Central memory CD8-positive, alpha-beta T cell (primary cell): Measurements from ENCODE around the gene HMX3.

Source experiments
- ATAC-seq: fragments of 150-1000 bp; cut with Tn5 transposase; replicated peaks from 2 replicates; pipeline ENCODE4 v1.10.0; 2022; ENCODE audit warnings: mild to moderate bottlenecking, moderate FRiP score, moderate number of reproducible peaks; ENCODE audit not compliant: poor library complexity, severe bottlenecking; ENCODE audit errors: extremely low read depth
- DNase-seq, 2 donors: peaks; one replicate each; pipeline ENCODE4 v3.0.0; 2021; ENCODE audit warnings: low spot score in 2 of 2
- H3K27ac Mint-ChIP-seq: one replicate; pipeline ENCODE4 v1.8.0; 2022; ENCODE audit warnings: low read depth, mild to moderate bottlenecking, moderate library complexity, mixed read lengths
- H3K27me3 Mint-ChIP-seq: one replicate; pipeline ENCODE4 v1.8.0; 2022; ENCODE audit warnings: mixed read lengths
- H3K36me3 Mint-ChIP-seq: one replicate; pipeline ENCODE4 v1.8.0; 2022; ENCODE audit warnings: mild to moderate bottlenecking, moderate library complexity, mixed read lengths; ENCODE audit not compliant: insufficient read depth
- H3K4me1 Mint-ChIP-seq: one replicate; pipeline ENCODE4 v1.8.0; 2022; ENCODE audit warnings: mixed read lengths
- H3K4me3 Mint-ChIP-seq: one replicate; pipeline ENCODE4 v1.8.0; 2022; ENCODE audit warnings: mild to moderate bottlenecking, moderate library complexity, mixed read lengths
- H3K9me3 Mint-ChIP-seq: one replicate; pipeline ENCODE4 v1.8.0; 2022; ENCODE audit warnings: mixed read lengths

The HMX3 gene

DNA sequence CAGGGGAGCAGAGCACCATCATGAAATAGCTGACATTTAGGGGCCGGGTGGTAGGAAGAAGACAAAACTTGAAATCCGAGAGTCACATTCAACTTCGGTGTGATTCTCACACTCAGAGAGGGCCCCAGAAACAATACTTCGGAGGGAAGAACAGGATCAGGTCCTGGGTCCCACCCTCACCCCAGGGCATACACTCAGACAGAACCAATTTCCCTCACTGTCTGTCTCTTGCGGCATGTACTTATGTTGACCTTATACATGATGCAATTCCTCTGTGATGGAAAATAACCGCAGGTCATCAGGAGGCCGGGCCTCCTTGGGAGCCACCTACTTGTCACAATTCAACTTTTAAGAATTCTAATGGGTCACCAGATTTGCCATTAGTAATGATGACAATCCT is 26.3 kb upstream of the HMX3 start:
- Mint-ChIP-seq H3K27ac (no peak overlapping the region), H3K36me3 (no peaks in the 10 kb centered on the region), H3K4me3 (no peak overlapping the region), H3K27me3 (peaks cover 54% of the 10 kb centered on the region), H3K4me1 (no peaks in the 10 kb centered on the region), H3K9me3 (no peaks in the 10 kb centered on the region)
- ATAC-seq, result no peak
- no peak for DNase-seq

DNA sequence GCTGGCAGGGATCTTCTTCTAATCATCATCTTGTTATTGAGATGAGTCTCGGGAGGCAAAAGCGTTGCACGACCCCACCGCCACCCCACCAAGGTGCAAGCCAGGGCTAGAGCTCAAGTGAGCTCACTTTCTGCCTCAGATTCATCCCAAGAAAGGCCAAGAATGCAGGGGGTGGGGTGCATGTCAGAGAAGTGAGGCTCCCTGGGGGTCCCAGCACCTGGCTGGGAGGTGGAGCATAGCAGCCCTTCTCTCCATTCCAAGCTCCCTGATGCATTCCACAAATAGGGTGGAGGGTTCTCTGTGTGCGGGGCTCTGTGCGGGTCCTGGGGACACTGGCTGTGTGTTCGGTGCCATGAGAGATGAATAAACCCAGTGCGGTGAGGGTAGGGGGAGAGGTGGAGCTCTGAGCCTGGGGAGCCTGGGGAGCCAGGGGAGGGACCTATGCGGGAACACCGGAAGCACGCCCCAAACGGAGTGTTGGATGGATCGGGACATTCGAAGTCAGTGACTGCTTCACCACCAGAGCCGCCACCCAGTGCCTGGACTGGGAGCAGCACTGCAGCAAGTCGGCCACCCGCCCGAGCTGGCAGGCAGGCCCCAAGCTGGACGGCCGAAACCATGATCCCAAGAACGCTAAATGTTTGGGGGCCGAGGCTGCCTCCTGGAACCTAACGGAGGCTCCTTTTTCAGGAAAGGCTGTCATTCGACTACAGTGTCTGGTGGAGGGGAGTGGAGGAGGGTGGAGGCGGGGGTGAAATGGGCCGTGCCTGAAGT is 17.9 kb upstream of the HMX3 start:
- Mint-ChIP-seq H3K36me3 (no peaks in the 10 kb centered on the region), H3K27me3 (peaks cover 65% of the 10 kb centered on the region), H3K27ac (no peak overlapping the region), H3K4me3 (no peak overlapping the region), H3K4me1 (no peaks in the 10 kb centered on the region), H3K9me3 (no peaks in the 10 kb centered on the region)
- DNase-seq (no peak), ATAC-seq (no peak)

DNA sequence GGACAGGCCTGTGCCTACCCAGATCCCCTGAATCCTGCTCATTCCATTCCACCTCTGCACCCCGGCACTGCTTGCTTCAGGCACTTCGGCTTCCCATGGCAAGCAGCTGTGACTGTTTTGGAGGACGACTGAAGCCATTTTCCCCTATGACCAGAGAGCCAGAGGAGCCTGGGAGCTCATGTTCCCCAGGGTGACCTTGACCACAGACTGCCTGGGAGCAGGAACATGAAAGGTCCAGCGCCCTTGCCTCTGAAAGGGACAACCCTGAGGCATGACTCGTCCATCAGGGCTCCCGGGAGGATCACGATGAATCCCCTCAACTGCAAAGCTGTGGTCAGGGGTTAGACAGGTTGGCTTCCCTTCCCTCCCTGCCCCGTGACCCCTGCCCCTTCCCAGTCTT is 16.7 kb upstream of the HMX3 start:
- Mint-ChIP-seq H3K4me3 (no peak overlapping the region), H3K4me1 (no peaks in the 10 kb centered on the region), H3K36me3 (no peaks in the 10 kb centered on the region), H3K27ac (no peak overlapping the region), H3K9me3 (no peaks in the 10 kb centered on the region), H3K27me3 (peaks cover 58% of the 10 kb centered on the region)
- DNase-seq (no peak), ATAC-seq (no peak)

DNA sequence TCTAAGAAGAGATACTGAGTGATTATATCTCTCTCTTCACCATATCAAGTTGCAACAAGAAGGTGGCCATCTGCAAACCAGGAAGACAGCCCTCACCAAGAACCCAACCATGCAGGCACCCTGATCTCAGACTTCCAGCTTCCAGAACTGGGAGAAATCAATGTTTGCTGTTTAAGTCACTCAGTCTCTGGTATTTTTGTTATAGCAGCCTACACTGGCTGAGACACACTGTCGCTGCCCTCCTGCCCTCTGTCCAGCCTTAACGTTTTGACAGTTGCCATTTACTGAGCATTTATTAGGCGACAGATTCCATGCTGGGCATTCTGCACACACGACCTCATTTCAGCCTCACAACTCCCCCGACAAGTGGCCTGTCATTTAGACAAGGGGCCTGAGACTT is 9.5 kb upstream of the HMX3 start:
- Mint-ChIP-seq H3K27me3 (peaks cover 70% of the 10 kb centered on the region), H3K4me3 (no peak overlapping the region), H3K4me1 (no peaks in the 10 kb centered on the region)

DNA sequence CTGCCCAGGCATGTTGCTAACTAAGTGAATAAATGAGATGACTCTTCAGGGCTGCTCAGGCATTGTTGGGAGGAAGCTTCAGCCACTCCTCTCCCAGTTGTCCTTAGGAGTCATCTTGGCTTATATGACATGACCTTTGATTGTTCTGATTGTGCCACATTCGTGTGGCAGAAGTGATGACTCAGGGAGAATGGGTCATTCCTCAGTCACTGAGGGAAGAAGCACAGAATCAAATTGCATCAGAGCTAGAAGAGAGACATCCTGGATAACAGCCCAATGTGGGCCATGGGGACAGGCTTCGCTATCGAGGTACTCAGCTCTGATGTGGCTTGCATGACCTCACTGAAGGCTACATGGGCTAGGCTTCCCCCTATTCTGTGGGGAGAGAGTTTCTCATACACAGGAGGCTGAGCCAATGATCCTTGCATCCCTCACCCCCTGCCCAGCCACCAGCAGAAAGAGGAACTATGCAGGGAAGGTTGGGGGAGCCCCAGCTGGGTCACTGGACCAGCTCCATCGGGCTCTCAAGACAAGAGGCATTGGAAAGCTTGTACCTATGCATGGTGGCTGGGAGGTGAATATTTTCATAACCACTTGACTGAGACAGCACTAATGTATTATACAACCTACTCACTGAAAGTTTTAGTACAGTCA is 6.0 kb upstream of the HMX3 start:
- H3K36me3 Mint-ChIP-seq, result peaks cover 5% of the 10 kb centered on the region
- H3K4me3 Mint-ChIP-seq, result no peak overlapping the region
- DNase-seq (no peak), ATAC-seq (no peak)
- H3K9me3 Mint-ChIP-seq, result no peaks in the 10 kb centered on the region
- peaks cover 18% of the 10 kb centered on the region for H3K4me1 Mint-ChIP-seq
- H3K27ac Mint-ChIP-seq, result no peak overlapping the region
- peaks cover 96% of the 10 kb centered on the region for H3K27me3 Mint-ChIP-seq

More for the DNA sequence above, 9.5 kb upstream of the HMX3 start:
- Mint-ChIP-seq H3K36me3 (no peaks in the 10 kb centered on the region), H3K9me3 (no peaks in the 10 kb centered on the region), H3K27ac (no peak overlapping the region)
- no peak for ATAC-seq
- no peak for DNase-seq

DNA sequence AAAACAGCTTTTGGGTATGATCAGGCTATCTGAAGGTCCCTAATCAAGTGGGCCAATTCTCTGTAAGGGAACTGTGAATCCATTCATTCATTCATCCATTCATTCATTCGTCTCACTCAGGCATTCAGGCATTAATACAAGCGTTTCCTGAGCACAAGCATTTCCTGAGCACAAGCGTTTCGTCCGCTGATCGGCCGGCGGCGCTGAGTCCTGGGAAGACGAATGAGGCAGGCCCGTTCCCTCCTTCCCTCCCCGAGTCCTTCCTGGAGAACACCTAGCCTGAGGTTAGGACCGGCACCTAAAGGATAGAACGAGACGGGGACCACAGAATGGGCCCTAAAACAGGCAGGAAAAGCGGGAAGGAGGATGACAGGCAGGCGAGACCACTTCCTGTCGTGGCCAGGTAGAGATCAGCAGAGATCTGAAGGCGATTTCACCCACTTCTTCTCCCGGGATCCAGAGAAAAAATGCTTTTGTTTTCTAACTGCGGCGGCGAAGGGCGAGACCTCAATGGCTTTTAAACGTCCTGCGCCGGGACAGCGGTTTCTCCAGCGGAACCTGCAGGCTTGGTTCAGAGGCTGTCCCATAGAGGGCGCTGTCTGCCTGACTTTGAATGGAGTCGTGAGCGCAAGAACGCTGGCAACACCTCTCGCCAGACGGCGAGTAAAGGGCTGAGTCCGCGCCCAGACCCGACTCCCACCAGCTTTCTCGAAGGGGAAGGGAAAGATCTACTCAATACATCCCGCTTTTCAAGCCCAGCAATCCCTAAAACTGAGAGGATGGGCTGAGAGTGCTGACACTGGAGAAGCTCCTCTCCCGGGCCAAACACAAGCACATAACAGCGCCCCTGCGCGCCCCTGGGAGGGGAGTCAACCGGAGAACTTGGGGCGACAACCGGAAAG is 2.9 kb upstream of the HMX3 start:
- peaks cover 28% of the 10 kb centered on the region for H3K4me1 Mint-ChIP-seq
- H3K9me3 Mint-ChIP-seq, result no peaks in the 10 kb centered on the region
- peak overlapping the region; percentile 41 for H3K27ac Mint-ChIP-seq
- H3K27me3 Mint-ChIP-seq, result peaks cover 77% of the 10 kb centered on the region
- peak overlapping the region; percentile 65 for H3K4me3 Mint-ChIP-seq
- DNase-seq (peak; percentile 72 to 85), ATAC-seq (peak; percentile 60)
- peaks cover 14% of the 10 kb centered on the region for H3K36me3 Mint-ChIP-seq

DNA sequence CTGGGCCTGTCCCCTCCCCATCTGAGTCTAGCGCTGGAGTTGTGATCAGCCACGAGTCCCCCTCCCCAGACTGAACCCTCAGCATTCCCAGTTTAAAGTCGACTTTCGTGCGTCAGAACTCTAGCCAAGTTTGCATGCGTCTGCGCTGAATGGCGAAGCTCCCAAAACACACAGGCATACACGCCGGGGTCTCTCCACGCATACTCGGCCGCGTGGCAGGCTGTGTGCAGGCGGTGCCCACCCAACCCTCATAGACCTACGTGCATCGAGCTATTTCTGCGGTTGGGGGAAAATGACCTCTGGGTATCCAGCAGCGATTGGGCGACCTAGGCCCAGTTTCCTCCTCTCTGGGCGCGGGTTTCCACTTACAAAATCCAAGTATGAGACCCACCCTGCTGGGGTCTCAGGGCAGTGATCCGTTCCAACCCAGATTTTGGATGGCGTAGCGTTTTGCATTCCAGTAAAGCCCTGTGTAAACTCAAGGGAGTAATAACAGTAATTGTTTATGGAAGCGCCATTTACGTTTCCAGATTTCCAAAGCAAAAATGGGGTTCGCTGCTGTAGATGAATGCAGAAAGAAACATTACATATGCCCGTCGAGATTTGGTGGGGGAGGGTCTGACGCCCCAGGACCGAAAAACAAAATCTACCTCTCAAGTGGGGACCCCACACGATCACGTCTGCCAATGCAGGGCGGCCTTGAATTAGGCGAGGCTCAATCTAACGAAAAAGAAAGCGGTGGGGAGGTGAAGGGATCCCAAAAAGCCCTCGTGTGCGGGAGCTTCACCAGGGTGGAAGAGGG is 2.0 kb upstream of the HMX3 start:
- H3K4me1 Mint-ChIP-seq, result peaks cover 29% of the 10 kb centered on the region
- H3K27ac Mint-ChIP-seq, result no peak overlapping the region
- no peak for DNase-seq
- H3K4me3 Mint-ChIP-seq, result peak overlapping the region; percentile 58
- H3K9me3 Mint-ChIP-seq, result no peaks in the 10 kb centered on the region
- H3K27me3 Mint-ChIP-seq, result peaks cover 80% of the 10 kb centered on the region
- no peak for ATAC-seq
- H3K36me3 Mint-ChIP-seq, result peaks cover 18% of the 10 kb centered on the region

DNA sequence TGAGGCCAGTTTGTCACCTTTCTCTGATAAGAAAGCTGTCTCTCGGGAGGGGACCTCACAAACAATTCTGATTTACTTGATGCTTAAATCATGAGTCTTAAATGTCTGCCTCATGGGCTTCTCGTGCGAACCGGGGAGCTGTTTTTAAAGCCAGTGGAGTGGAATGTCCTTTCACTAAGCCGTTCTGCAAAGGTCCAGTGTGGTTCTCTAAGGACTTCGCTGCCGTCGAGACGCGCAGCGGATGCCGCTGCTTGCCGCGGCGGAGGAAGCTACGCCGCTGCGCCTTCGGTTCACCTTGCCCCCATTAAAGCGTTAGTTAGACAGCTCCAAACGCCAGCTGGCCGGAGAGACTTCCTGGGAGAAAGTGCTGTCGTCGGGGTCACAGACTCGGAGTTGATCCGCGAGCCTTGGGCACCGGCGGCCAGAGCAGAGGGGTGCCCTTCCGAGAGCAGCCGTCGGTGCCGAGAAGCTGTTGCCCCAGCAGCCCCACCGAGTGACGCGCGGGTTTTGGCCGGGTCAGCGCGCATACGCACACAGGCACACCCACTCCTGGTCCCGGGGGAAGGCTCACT is 1.3 kb upstream of the HMX3 start:
- DNase-seq (no peak), ATAC-seq (no peak)
- Mint-ChIP-seq H3K9me3 (no peaks in the 10 kb centered on the region), H3K36me3 (peaks cover 18% of the 10 kb centered on the region), H3K27ac (no peak overlapping the region), H3K4me3 (peak overlapping the region; percentile 58), H3K4me1 (peaks cover 36% of the 10 kb centered on the region), H3K27me3 (peaks cover 80% of the 10 kb centered on the region)

DNA sequence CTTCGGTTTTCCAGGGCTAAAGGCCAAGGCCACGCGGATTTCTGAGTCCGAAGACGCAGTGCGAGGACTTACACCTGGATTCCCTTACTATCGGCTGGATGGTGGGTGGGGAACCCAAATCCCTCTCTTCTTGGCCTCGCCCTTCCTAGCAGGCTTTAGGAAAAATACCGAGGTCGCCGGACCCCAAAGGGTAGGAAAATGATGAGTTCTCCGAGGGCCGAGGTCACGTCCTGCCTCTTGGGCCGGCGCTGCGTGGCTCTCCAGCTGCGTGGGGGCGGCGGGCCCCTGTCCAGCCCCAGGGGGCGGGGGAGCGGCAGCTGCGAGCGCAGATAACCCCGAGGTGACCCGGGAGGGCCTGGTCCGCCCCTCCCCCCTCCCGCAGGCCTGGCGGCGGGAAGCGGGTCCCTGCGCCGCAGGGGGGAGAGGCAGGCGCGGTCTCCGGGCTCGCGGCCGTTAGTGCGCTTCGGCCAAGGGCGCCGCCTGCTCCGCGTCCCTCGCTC is 805 bp upstream of the HMX3 start:
- Mint-ChIP-seq H3K36me3 (peaks cover 19% of the 10 kb centered on the region), H3K4me3 (peak overlapping the region; percentile 58), H3K27me3 (peaks cover 80% of the 10 kb centered on the region), H3K4me1 (peaks cover 40% of the 10 kb centered on the region), H3K9me3 (no peaks in the 10 kb centered on the region), H3K27ac (no peak overlapping the region)
- ATAC-seq (no peak), DNase-seq (no peak)

DNA sequence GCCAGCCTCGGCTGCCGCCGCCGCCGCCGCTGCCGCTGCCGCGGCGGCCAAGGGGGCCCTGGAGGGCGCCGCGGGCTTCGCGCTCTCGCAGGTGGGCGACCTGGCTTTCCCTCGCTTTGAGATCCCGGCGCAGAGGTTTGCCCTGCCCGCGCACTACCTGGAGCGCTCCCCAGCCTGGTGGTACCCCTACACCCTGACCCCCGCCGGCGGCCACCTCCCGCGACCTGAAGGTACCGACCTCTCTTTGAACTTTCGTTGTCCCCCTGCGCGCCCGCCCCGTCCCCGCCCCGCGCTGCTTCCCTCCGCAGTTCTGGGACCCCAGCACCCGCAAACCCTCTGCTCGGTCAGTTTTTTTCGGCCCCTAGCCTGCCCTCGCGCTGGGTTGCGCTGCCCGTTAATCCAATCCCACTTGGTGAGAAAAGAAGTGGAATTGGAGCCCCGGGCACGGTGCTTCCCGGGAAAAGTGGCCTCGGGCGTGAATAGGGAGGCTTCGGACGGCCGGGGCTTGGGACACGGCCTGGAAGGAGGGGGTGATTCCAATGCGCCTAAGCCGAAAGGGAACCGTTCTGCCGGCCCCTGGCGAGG is 543 bp downstream of the HMX3 start:
- Mint-ChIP-seq H3K4me3 (peak overlapping the region; percentile 77), H3K36me3 (peaks cover 22% of the 10 kb centered on the region), H3K9me3 (no peaks in the 10 kb centered on the region), H3K4me1 (peaks cover 47% of the 10 kb centered on the region), H3K27ac (no peak overlapping the region), H3K27me3 (peaks cover 80% of the 10 kb centered on the region)
- ATAC-seq (no peak), DNase-seq (no peak)

DNA sequence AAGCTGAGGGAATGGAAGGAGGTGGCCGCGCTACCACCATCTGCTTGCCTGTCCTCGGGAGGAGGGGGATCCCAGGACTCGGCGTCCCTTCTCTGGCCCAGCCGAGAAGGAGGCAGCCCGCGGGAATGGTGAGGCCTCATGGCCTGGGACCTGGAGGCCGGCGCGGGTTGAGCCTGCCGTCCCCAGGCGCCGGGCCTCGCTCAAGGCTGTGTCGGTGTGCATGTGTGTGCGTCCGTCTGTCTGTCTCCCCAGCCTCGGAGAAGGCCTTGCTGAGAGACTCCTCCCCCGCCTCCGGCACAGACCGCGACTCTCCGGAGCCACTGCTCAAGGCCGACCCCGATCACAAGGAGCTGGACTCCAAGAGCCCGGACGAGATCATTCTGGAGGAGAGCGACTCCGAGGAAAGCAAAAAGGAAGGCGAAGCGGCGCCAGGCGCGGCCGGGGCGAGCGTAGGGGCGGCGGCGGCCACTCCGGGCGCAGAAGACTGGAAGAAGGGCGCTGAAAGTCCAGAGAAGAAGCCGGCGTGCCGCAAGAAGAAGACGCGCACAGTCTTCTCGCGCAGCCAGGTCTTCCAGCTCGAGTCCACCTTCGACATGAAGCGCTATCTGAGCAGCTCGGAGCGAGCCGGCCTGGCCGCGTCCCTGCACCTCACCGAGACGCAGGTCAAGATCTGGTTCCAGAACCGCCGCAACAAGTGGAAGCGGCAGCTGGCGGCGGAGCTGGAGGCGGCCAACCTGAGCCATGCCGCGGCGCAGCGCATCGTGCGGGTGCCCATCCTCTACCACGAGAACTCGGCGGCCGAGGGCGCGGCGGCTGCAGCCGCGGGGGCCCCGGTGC is 1.3 kb downstream of the HMX3 start:
- DNase-seq (no peak), ATAC-seq (no peak)
- peaks cover 47% of the 10 kb centered on the region for H3K4me1 Mint-ChIP-seq
- H3K27ac Mint-ChIP-seq, result peak overlapping the region; percentile 36
- H3K9me3 Mint-ChIP-seq, result no peaks in the 10 kb centered on the region
- H3K27me3 Mint-ChIP-seq, result peaks cover 80% of the 10 kb centered on the region
- H3K36me3 Mint-ChIP-seq, result peaks cover 22% of the 10 kb centered on the region
- peak overlapping the region; percentile 77 for H3K4me3 Mint-ChIP-seq
